Stimulated activated CD4-positive, alpha-beta T cell treated with anti-CD3 and anti-CD28 coated beads, Interleukin-1b, Interleukin-23, amount 100 ng/mL, for 24 hours (primary cell): ENCODE data around the gene KCNIP1.

Source experiments
- DNase-seq, 4 experiments: peaks; one replicate each; pipeline ENCODE4 v3.0.0-alpha.2; 2020; ENCODE audit warnings: low read depth in 4 of 4, low spot score in 1 of 4

Gene KCNIP1

DNA sequence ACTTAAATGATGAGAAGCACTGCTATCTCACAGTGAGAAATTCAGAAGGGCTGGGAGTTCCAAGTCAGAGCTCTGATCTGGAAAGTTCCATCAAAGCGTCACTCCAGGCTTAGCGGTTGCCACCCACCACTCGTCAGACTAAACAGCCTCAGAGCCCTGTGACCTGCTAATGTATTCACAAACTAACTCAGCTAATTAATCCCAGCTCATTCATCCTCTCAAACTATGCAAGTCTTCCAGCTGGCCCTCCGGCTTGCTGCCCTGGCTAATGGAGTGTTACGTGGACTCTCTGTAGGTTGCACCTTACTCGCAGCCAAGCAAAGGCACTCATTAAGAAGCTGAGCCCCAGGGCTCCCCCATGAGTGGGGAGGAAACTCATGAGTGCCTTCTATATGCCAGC is 197.5 kb downstream of the KCNIP1 start:
- DNase-seq = no peak

- DNase-seq = no peak
Measured at GRCh38 chr5:170704417-170705192, 200.8 kb downstream of the KCNIP1 start.

DNA sequence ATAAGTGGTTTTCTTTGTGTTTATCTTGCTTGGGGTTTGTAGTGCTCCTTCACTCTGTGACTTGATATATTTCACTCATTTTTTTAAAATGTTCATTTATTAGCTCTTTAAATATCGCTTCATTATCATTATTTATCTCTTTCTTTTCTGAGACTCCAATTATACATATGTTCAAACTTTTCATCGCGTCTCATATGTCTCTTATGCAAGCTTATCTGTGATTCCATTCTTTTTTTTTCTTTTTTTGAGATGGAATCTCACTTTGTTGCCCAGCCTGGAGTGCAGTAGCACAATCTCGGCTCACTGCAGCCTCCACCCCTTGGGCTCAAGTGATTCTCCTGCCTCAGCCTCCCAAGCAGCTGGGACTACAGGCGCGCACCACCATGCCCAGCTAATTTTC is 205.8 kb downstream of the KCNIP1 start:
- no peak for DNase-seq

GRCh38 chr5:170711300-170711699 is 207.5 kb downstream of the KCNIP1 start:
- no peak for DNase-seq

DNA sequence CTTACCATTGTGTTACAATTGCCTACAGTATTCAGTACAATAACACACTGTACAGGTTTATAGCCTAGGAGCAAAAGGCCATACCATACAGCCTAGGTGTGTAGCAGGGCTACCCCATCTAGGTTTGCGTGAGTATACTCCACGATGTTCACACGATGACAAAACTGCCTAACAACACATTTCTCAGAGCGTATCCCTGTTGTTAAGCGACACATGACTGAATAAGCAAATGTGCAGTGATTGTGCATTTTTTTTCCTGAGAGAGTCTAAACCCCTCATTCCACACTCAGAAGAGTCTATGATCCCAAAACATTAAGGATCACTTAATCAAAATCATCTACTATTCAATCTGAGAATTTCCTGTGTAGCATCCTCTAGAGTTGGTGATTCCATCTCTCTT is 211.3 kb downstream of the KCNIP1 start:
- no peak for DNase-seq

GRCh38 chr5:170716396-170716795 is 212.6 kb downstream of the KCNIP1 start:
- no peak for DNase-seq

DNA sequence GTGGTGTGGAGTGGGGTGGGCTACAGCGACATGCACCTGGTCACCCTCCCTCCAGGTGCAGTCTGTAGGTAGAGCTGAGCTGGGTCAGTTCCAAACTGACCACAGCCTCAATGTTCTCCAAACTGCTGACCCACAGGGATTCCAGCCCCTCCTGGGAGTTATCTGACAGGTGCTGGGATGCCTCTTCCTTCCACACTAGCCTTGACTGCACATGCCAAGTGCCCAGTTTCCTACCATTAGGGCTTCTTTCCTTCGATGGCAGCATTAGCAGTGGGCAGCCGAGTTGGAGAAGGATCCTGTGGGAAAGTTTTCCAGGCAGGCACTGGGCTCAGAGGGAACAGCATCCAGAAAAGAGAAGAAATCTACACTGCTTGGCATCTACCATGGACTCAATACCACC is 215.7 kb downstream of the KCNIP1 start:
- DNase-seq = no peak

GRCh38 chr5:170720179-170720578 is 216.4 kb downstream of the KCNIP1 start:
- DNase-seq = no peak

GRCh38 chr5:170720984-170721383 is 217.2 kb downstream of the KCNIP1 start:
- no peak for DNase-seq

GRCh38 chr5:170721681-170722080 is 217.9 kb downstream of the KCNIP1 start:
- DNase-seq = no peak

DNA sequence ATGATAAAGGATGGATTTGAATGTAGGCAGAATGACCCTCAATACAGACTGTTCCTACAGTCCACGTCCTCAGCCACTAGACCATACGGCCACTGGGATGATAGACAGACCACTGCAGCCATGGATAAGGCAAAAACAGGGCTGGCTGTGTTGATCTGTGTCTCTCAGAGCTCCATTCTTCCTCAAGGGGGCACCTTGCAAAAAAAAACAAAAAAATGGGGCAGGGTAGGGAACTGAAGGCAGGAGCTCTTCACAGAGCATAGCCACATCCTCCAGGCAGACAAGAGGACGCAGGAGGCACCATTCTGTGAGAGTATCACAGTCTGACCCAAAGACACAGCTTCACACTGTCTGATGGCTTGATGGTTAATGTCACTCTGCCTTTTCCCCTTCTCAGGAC is 218.5 kb downstream of the KCNIP1 start:
- no peak for DNase-seq

DNA sequence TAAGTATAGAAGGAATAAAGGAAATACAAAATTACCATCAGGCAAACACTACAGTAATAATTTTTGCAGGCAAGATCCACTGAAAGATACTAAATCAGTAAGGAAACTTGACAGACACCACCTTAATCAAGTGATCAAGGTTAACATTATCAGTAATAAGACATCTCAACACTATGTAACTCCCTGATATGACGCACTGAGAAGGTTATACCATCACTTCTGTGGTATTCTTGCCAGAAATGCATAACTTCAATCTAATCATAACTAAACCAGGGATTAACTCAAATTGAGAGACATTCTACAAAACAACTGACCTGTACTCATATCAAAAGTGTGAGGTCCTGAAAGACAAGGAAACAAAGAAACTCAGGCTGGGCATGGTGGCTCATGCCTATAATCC is 227.2 kb downstream of the KCNIP1 start:
- DNase-seq = no peak

DNA sequence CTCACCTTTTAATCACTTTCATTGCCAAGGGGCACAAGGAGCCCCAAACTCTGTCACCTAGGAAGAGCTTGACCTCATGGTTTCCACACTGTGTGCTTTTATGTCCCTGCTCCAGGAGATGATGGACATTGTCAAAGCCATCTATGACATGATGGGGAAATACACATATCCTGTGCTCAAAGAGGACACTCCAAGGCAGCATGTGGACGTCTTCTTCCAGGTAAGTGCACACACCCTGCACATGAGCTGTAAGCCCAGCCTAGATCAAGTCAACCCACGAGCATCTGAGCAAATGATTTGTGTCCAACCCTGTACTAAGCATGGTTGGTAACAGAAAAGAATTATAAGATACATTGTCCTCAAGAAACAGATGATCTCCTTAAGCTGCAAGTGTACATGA is 228.9 kb downstream of the KCNIP1 start:
- DNase-seq = no peak

DNA sequence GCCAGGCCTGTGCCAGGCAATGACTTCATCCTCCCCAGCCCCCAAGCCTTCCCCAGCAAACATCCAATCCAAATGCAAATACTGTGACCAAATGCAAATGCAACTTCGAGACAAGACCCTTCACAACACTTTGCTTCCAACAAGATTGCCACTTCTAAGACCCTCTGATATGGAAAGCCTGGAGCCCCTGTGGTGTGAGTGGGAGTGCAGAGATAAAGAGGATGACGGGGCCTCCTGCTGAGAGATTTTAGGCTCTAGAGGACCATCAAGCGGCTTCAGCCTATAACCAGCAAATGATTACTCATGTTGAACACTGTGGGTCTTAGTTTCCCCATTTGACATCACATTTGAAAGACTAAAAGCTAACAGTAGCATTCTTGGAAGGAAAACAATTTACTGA is 233.1 kb downstream of the KCNIP1 start:
- DNase-seq = no peak

GRCh38 chr5:170737591-170737990 is 233.8 kb downstream of the KCNIP1 start:
- no peak for DNase-seq

DNA sequence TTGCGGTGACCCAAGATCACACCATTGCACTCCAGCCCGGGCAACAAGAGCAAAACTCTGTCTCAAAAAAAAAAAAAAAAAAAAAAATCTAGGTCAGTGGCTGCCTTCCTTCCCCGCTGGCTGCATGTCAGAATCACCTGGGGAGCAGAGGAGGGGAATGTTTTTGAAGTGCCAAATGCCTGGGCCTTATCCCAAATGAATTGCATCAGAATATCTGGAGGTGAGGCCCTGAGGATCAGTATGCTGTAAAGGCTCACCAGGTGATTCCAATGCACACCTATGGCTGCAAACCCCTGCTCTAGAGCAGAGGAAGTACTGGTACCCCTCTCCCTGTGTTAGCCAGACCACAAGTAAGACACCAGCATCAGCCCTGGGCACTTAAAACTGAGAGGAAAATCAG is 235.0 kb downstream of the KCNIP1 start:
- no peak for DNase-seq

DNA sequence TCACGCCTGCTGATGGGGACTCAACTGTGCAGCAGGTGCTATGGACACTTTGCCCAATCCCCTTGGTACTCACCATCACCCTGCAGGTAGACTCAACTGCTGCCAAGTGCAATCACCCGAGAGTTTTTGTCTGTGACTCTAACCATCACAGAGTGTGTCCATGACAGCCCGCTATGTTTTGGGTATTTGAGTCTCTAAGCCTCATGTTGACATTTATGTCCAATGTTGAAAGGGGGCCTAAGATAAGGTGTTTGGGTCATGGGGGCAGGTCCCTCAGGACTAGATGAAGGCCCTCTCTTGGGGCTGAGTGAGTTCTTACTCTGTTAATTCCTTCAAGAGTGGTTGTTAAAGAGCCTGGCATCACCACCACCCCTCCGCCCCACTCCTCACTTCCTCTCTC is 235.6 kb downstream of the KCNIP1 start:
- DNase-seq = no peak

DNA sequence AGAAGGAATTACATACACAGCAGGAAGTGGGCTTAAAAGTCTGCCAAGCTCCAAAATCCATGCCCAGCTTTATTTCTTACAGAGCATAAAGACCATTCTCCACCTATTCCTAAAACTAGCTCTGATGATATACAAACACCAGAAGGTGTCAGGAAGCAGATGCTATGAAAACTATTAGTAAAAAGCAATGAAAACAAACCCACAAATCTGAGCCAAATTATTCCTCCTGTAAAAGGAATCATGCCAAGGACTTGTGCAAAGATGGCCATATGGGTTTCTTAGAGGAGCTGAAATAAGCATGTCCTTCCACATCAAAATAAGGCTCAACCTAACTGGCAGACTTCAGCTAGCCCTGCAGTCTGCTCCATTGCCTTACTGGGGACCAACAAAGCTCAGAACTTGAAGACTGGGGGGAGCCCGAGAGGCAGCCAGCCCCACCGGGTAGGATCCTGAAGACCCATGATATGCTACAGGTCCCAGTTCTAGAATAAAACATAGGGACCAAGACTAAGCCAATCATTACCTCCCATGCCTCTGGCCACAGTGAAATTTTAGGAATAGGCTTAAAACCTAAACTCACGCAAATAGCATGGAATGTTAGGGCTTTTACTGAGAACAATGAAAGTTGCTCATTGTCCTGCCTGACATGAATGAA is 236.9 kb downstream of the KCNIP1 start:
- no peak for DNase-seq

DNA sequence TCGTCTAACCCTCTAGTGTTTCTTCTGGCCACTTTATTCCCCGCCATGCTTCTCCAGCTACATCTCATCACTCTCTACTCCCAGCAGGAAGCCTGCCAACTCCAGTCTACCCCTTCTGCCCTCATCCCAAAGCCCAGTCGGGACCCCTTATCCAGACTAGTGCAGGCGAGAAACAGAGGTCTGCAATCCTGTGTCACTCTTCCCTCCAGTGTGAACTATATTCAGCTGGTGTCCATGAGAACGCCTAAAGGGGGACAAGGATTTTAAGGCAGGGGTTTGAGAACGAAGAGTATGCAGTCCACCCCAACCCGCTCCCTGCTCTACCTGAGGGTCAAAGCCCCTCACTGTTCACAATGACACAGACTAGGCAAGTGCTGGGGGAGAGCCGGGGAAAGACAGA is 238.0 kb downstream of the KCNIP1 start:
- no peak for DNase-seq

- no peak for DNase-seq
Measured at GRCh38 chr5:170743876-170744212, 240.0 kb downstream of the KCNIP1 start.

DNA sequence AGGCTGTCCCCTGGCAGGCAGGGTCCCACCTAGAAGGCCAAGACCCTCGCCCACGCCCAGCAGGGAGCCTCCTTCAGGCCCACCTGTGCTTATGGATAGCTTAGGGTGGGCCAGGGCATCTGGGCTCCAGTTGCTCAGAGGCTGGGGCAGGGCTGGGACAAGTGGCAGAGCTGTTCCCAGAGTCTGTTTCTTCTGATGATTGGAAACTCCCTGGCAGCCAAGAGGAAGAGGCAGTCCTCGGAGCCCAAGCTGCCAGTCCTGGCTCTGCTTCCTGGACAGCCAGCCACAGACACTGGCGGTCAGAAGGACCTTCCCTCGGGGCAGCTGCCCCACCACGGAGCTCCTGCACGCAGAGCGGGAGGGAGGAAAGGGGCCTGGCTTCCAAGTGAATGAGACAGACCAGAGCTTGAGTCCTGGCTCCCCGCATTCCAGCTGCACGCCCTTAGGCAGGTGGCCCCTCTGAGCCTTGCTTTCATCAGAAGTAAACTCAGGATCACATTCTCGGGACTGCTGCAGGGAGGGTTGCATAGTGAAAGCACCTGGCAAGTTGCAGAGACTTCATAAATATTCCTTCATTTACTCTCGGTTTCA is 241.8 kb downstream of the KCNIP1 start:
- no peak for DNase-seq

DNA sequence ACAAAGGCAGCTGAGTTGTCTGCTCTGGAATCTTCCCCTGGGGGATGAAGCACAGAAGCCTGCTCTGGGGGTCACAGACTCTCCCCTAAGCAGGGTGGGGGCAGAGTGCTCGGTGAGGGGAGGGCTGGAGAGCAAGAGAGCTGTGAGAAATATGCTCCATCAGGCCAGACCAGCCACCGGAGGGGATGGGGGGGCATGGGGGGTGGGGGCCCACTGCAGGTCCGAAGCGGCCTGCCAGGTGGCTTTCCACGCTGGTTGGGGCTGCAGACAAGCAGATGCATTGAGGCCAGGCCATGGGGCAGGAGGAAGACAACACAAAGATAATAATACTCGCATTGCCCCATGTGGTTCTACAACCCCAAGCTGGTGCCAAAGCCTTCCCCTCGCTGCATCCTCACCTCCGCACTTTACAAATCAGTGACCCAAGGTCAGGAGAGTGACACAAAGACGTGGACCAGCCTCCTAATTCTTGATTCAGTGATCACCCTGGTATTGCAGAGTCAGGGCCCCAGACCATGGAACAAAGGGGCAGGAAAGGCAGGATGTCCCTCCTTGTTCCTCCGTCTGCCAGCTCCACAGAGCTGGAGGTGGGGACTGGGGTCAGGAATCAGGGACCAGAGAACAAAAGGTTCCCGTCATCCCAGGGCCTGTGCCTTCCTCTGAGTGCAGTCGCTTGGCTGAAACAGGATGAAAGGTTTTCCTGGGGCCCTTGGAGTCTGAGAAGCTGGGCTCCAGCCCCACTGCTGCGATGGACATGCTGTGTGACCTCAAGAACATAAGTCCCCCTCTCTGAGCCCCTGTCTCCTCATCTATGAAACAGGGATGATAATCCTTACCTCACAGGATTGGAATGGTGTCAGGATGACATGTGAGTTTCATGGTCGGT is 242.5 kb downstream of the KCNIP1 start:
- DNase-seq = no peak
